Ramos (cell line): Measurements from ENCODE around the gene AK9.
"Not testable (repeated sequence)": the region's sequence is repeated elsewhere in the genome, so short reads cannot be mapped to it uniquely, and the experiment has no call there.

Source experiments
- in situ Hi-C: fragments of 300-500 bp; cut with MboI; formaldehyde crosslinking; loops from one replicate; pipeline ENCODE4 v1.14.3; 2022; ENCODE audit warnings: low sequenced_read_pairs; ENCODE audit not compliant: unreplicated experiment

AK9 gene

GRCh38 chr6:109631403-109631802, 59.6 kb downstream of the AK9 start:
- in situ Hi-C loops: no loop called here

GRCh38 chr6:109628158-109629000, 62.6 kb downstream of the AK9 start:
- in situ Hi-C loops: no loop called here

GRCh38 chr6:109626311-109626710, 64.7 kb downstream of the AK9 start:
- in situ Hi-C loops: no loop called here

- in situ Hi-C loops: no loop called here
These were observed 65.8 kb downstream of the AK9 start for GRCh38 chr6:109625199-109625598.

- in situ Hi-C loops: no loop called here
These were observed 67.7 kb downstream of the AK9 start for GRCh38 chr6:109623288-109623687.

- in situ Hi-C loops: no loop called here
These were observed 78.7 kb downstream of the AK9 start for GRCh38 chr6:109612268-109612667.

GRCh38 chr6:109611502-109611901, 79.5 kb downstream of the AK9 start:
- in situ Hi-C loops: no loop called here

- in situ Hi-C loops: no loop called here
These were observed 80.4 kb downstream of the AK9 start for GRCh38 chr6:109610590-109610989.

- in situ Hi-C loops: no loop called here
These were observed 81.3 kb downstream of the AK9 start for GRCh38 chr6:109609737-109610136.

GRCh38 chr6:109606359-109606758, 84.6 kb downstream of the AK9 start:
- in situ Hi-C loops: no loop called here

GRCh38 chr6:109595998-109596397, 95.0 kb downstream of the AK9 start:
- in situ Hi-C loops: no loop called here

GRCh38 chr6:109580519-109580918, 110.5 kb downstream of the AK9 start:
- in situ Hi-C loops: no loop called here

- in situ Hi-C loops: no loop called here
These were observed 111.6 kb downstream of the AK9 start for GRCh38 chr6:109579361-109579760.

- in situ Hi-C loops: not testable (repeated sequence)
These were observed 121.1 kb downstream of the AK9 start for GRCh38 chr6:109569901-109570300.

- in situ Hi-C loops: no loop called here
These were observed 129.2 kb downstream of the AK9 start for GRCh38 chr6:109561844-109562243.

- in situ Hi-C loops: loop anchor here (25.0 kb wide), 1 partner anchor 856 kb away; no protein-coding TSS in a partner anchor
These were observed 159.6 kb downstream of the AK9 start for GRCh38 chr6:109531446-109531845.

GRCh38 chr6:109527989-109528388, 163.0 kb downstream of the AK9 start:
- in situ Hi-C loops: loop anchor here (10.0 to 25.0 kb wide), 2 partner anchors 517 to 859 kb away; no protein-coding TSS in a partner anchor

GRCh38 chr6:109526905-109527628, 163.9 kb downstream of the AK9 start:
- in situ Hi-C loops: loop anchor here (10.0 to 25.0 kb wide), 2 partner anchors 518 to 860 kb away; no protein-coding TSS in a partner anchor

- in situ Hi-C loops: loop anchor here (10.0 kb wide), 1 partner anchor 521 kb away; no protein-coding TSS in a partner anchor
These were observed 166.9 kb downstream of the AK9 start for GRCh38 chr6:109524129-109524528.

- in situ Hi-C loops: loop anchor here (10.0 kb wide), 1 partner anchor 521 kb away; no protein-coding TSS in a partner anchor
These were observed 167.5 kb downstream of the AK9 start for GRCh38 chr6:109523478-109523877.

GRCh38 chr6:109521080-109521479, 169.9 kb downstream of the AK9 start:
- in situ Hi-C loops: loop anchor here (10.0 kb wide), 1 partner anchor 524 kb away; no protein-coding TSS in a partner anchor
